ENCODE measurements around the gene RANBP3.

Gene RANBP3

DNA sequence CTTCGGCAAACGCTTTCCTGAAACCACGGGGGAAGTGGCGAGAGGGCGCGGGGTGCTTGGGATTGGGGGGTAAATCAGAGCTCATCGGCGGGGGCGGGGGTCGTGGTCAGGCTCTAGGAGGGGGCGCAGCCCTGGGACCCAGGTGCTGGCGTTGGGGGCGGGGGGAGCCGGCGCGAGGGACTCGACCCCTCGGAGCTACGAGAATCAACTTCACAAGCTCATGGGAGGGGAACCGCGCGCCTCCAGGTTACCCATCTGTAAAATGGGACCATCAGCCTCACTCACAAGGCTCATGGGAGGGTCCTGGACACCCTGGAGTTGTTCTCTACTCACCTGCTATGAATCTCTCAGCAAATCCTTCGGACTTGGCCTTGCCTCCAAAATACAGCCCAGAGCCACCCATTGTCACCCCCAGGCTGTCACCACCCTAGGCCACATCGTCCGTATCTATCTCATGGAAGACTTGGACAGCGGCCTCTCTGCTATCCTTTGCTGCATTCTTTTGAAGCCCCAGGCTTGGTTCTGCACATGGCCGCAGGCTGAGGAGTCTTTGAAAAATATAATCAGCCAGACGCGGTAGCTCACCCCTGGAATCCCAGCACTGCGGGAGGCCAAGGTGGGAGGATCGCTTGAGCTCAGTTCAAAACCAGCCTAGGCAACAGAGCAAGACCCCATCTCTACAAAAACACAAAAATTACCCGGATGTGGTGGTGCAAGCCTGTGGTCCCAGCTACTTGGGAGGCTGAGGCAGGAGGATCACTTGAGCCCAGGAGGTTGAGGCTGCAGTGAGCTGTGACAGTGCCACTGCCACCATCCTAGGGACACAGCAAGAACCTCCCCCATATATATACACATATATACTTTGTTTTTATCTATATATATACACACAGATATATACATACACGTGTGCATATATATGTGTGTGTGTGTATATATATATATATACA, 939 bp upstream of the RANBP3 start:
- peak overlapping the region; percentile 99 for H3K4me3 Mint-ChIP-seq
- peaks cover 10% of the 10 kb centered on the region for H3K36me3 Mint-ChIP-seq (ENCODE audit: low read depth)
- peaks cover 2% of the 10 kb centered on the region for H3K27me3 Mint-ChIP-seq (ENCODE audit: low read depth, poor library complexity)
- H3K27ac Mint-ChIP-seq: no peak overlapping the region
- H3K4me1 Mint-ChIP-seq: peaks cover 56% of the 10 kb centered on the region
- peaks cover 4% of the 10 kb centered on the region for H3K9me3 Mint-ChIP-seq
- no peak for TF ChIP-seq CTCF (IDR thresholded peaks at IDR 0.05)
- no peak for DNase-seq

DNA sequence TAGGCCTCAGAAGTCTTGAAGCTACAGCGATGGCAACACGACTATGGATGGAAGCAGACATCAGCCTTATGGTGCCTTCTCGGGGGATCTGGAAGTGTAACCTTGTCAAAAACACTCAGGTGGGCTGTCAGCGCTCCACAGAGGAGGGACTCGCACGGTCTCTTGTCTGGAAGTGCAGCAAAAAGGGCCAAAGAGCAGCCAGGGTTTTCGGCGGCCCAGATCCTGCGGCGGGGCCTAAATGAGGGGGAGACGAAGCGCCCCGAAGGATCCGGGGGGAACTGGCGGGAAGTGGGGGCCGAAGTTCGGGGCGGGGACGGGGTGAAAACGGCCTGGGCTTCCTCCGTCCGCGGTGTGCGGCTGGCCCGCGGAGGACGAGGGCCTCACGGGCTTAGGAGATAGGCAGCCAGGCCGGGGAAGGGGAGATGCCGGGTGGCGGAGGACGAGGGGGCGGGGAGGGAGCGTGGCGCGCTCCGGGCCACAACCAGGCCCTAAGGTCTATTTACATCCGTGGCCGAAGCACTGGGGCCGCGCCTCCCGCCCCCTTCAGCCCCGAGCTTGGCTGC, 637 bp downstream of the RANBP3 start:
- DNase-seq: no peak
- Mint-ChIP-seq H3K36me3 (ENCODE audit: low read depth) (peaks cover 15% of the 10 kb centered on the region), H3K4me3 (peak overlapping the region; percentile 99), H3K9me3 (peaks cover 4% of the 10 kb centered on the region), H3K4me1 (peaks cover 49% of the 10 kb centered on the region), H3K27me3 (ENCODE audit: low read depth, poor library complexity) (peaks cover 2% of the 10 kb centered on the region), H3K27ac (peak overlapping the region; percentile 95)
- TF ChIP-seq CTCF (IDR thresholded peaks at IDR 0.05): no peak

DNA sequence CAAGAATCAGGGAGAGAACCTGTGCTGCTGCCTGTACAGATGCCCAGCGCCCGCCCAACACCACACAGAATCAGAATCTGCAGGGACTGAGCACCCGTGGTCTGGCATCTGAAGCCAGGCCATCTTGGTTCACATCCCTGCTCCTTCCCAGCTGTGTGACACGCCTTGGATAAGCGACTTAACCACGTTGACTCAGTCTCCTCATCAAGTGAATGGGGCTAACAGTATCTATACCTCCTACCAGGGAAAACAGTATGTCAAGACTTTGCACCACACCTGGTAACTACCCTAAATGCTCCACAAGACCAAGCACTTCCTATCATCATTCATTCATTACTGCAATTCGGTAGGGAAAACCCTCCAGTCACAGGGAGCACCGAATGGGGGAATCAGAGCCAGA, 1.2 kb downstream of the RANBP3 start:
- no peak for DNase-seq
- Mint-ChIP-seq H3K27me3 (ENCODE audit: low read depth, poor library complexity) (peaks cover 2% of the 10 kb centered on the region), H3K27ac (peak overlapping the region; percentile 95), H3K36me3 (ENCODE audit: low read depth) (peaks cover 18% of the 10 kb centered on the region), H3K4me1 (peaks cover 49% of the 10 kb centered on the region), H3K9me3 (peaks cover 2% of the 10 kb centered on the region), H3K4me3 (peak overlapping the region; percentile 99)
- TF ChIP-seq CTCF (IDR thresholded peaks at IDR 0.05): no peak

DNA sequence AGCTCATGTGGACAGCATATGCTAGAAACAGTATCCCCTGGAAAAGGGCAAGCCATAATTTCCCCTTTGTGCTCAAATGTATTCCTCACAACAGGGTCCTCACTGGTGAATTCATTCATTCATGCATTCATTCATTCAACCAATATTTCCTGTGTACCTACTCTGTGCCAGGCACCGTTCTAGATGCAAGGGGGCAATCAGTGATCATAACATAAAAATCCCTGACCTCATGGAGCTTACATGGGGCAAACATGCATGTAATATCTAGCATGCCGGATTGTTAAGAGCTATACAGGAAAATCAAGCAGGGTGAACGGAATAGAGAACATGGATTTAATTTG, 2.6 kb downstream of the RANBP3 start:
- TF ChIP-seq CTCF (IDR thresholded peaks at IDR 0.05): no peak
- no peak overlapping the region for H3K27ac Mint-ChIP-seq
- H3K27me3 Mint-ChIP-seq (ENCODE audit: low read depth, poor library complexity): no peaks in the 10 kb centered on the region
- peaks cover 53% of the 10 kb centered on the region for H3K4me1 Mint-ChIP-seq
- H3K9me3 Mint-ChIP-seq: no peaks in the 10 kb centered on the region
- DNase-seq: no peak
- H3K4me3 Mint-ChIP-seq: peak overlapping the region; percentile 99
- H3K36me3 Mint-ChIP-seq (ENCODE audit: low read depth): peaks cover 18% of the 10 kb centered on the region

DNA sequence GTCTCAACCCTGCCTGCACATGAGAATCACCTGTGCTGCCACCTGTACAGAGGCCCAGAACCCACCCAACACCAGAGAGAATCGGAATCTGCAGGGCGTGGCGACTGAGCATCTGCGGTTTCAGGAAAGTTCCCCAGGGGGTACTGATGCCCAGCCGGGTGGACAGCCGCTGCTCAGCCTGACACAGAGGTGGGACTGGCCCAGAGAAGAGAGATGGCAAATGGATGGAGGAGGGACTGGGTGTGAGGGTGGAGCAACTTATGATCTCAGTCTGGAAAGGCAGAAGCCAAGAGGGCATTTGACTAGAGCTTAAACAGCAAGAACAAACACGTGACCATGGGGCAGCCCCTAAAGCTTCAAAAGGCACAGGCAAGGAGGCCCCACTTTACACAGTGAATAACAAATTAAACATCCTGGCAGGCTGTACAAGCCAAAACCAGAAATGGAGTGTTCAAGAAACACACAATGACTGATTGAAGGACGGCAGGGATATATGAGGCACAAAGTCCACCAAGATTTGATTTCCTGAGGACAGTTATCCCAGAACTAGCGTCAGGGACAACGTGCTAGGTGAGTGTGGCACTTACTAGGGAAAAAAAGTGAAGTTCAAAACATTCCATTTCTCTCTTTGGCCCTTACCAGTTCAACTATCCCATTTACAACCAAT, 3.1 kb downstream of the RANBP3 start:
- no peak for TF ChIP-seq CTCF (IDR thresholded peaks at IDR 0.05)
- Mint-ChIP-seq H3K4me3 (peak overlapping the region; percentile 61), H3K27me3 (ENCODE audit: low read depth, poor library complexity) (no peaks in the 10 kb centered on the region), H3K36me3 (ENCODE audit: low read depth) (peaks cover 18% of the 10 kb centered on the region), H3K9me3 (no peaks in the 10 kb centered on the region), H3K27ac (peak overlapping the region; percentile 72), H3K4me1 (peaks cover 53% of the 10 kb centered on the region)
- DNase-seq: no peak

Data from nephron progenitor cell (in vitro differentiated cells).